Measurements from ENCODE around the gene IRF5.

IRF5 gene

DNA sequence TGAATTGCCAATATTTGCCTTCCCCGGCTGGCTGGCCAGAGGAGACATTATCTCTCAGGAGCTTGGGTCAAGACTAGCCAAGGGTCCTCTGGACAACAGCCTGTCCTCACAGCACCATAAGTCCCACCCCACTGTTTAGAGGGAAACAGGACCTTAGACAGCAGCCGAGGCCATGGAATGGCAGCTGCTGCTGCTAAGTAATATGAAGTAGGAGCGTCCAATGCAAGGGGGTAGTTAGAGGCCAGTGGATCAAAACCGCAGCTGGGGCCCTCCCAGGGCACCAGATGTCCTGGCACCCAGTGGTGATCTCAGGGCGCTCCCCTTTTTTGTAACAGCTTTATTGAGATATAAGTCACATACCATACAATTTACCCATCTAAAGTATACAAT, 14.3 kb upstream of the IRF5 start:
- Histone ChIP-seq H3K27ac (no peak overlapping the region), H3K9ac (no peak overlapping the region), H4K20me1 (no peaks in the 10 kb centered on the region; a peak in 1 of 22 replicates), H3K9me3 (replicated peaks in 1 of 11) (no peaks in the 10 kb centered on the region), H3K27me3 (peaks cover 0 to 21% (median 9%) of the 10 kb centered on the region in 11 experiments; a peak in 8 of 22 replicates), H3K36me3 (no peaks in the 10 kb centered on the region), H3K4me3 (no peak overlapping the region), H3K4me2 (peak overlapping the region in 6 of 11 experiments; percentile 23 to 57 (median 46); a peak in 12 of 22 replicates), H3K4me1 (peaks cover 18 to 40% (median 31%) of the 10 kb centered on the region in 10 experiments)
- TF ChIP-seq Cebpa-rat (IDR thresholded peaks at IDR 0.05): no peak

DNA sequence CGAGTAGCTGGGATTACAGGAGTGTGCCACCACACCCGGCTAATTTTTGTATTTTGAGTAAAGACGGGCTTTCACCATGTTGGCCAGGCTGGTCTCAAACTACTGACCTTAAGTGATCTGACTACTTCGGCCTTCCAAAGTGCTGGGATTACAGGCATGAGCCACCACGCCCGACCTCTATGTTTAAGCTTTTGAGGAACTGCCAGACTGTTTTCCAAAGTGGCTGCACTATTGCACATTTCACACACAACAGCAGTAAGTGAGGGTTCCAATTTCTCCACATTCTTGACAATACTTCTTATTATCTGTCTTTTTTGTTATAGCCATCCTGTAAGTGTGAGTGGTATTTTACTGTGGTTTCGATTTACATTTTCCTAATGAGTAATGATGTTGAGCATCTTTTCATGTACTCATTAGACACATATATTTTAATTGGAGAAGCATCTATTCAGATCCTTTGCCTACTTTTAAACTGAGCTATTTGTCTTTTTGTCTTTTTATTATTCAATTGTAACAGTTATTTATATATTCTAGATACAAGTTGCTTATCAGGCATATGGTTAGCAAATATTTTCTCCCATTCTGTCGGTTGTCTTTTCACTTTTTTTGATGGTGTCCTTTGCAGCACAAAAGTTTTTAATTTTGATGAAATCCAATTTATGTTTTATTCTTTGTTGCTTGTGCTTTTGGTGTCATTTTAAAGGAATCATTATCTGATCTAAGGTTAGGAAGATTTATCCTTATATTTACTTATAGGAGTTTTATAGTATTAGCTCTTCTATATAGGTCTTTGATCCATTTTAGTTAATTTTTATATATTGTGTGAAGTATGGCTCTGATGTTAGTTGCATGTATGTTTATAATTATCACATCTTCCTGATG, 12.8 kb upstream of the IRF5 start:
- H3K27ac ChIP-seq: no peak overlapping the region
- H3K36me3 ChIP-seq: no peaks in the 10 kb centered on the region
- peaks cover 18 to 40% (median 31%) of the 10 kb centered on the region in 10 experiments for H3K4me1 ChIP-seq
- no peaks in the 10 kb centered on the region; a peak in 1 of 22 replicates for H4K20me1 ChIP-seq
- H3K9ac ChIP-seq: no peak overlapping the region
- H3K4me3 ChIP-seq: no peak overlapping the region
- H3K27me3 ChIP-seq: peaks cover 0 to 9% (median 3%) of the 10 kb centered on the region in 11 experiments; a peak in 8 of 22 replicates
- TF ChIP-seq Cebpa-rat (IDR thresholded peaks at IDR 0.05): no peak
- H3K9me3 ChIP-seq (replicated peaks in 1 of 11): no peaks in the 10 kb centered on the region
- H3K4me2 ChIP-seq: peak overlapping the region in 6 of 11 experiments; percentile 23 to 57 (median 46); a peak in 10 of 22 replicates

DNA sequence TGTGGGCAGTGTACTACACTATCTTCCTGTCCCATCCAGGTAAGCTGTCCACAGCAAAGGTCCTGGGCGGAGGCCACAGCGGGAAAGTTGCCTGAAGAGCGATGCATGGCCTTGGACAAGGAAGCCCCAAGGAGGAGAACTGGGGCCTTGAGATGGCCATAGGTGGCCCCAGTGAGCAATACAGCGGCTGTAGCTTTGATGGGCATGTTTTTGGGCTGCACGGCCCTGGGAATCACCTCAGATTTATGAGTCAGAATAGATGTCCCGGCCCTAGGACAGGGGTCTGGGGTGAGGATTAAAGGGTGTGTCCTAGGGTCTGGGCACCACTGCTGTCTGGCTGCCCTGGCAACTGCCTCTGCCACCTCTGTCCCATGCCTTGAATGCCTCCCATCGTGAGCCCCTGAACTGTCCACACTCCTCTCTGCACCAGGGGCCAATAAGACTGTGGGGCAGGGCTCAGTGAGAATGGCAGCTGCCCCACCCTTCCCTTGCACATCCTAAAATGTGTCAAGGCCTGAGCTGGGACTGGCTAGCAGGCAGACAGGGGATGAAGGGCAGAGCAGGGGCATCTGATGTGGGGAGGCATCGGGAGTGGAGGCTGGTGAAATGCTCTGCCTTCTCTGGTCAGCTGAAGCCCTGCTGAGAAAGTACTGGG, 9.4 kb upstream of the IRF5 start:
- Histone ChIP-seq H3K36me3 (no peaks in the 10 kb centered on the region), H3K9me3 (replicated peaks in 1 of 11) (no peaks in the 10 kb centered on the region), H3K27ac (no peak overlapping the region), H3K9ac (no peak overlapping the region), H3K27me3 (no peaks in the 10 kb centered on the region), H3K4me3 (no peak overlapping the region), H3K4me2 (no peak overlapping the region), H4K20me1 (no peaks in the 10 kb centered on the region), H3K4me1 (peaks cover 28 to 48% (median 37%) of the 10 kb centered on the region in 10 experiments)
- no peak for TF ChIP-seq Cebpa-rat (IDR thresholded peaks at IDR 0.05)

DNA sequence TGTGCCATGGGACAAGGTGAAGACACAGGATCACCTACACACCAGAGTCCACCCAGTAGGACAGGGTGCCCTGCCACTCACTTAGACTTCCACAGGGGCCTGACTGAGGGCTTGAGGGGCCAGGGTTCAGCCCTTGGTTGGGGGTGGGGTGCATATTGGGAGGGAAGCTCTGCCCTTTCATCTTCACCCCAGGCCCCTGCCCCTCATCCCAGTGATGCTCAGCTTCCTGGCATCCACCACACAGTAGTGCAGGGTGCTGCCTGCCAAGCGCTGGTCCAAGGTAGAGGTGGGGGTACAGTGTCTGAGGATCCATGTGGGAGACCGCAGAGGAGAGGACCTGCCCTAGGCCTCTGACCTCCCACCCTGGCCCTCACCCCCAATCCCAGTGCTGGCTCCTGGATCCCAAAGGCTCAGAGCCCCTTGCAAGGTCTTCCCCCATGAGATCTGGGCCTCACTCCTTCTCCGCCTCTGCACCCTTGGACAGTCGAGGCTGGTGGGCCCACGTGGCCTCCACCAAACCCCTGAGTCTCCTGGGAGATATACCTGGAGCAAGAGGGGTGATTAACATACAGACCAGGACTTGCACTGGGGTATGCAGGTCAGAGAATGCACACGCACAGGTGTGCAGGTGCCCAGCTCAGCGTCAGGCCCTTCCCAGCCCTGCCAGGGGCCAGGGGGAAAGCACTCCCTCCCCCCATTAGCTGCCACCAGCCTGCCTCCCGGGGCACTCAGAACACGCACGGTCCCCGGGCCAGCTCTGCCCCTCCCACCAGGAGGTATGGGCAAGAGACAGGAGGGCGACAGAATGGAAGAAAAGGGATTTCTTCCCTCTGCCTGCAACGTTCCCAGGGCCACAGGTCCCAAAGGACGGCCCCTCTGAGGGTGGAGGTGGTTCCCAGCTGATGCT, 8.6 kb upstream of the IRF5 start:
- peaks cover 0 to 2% (median 0%) of the 10 kb centered on the region in 11 experiments; a peak in 2 of 22 replicates for H3K27me3 ChIP-seq
- no peak overlapping the region for H3K4me3 ChIP-seq
- H3K4me1 ChIP-seq: peaks cover 36 to 48% (median 40%) of the 10 kb centered on the region in 10 experiments
- H3K36me3 ChIP-seq: no peaks in the 10 kb centered on the region
- TF ChIP-seq Cebpa-rat (IDR thresholded peaks at IDR 0.05): no peak
- no peak overlapping the region for H3K9ac ChIP-seq
- no peak overlapping the region for H3K4me2 ChIP-seq
- H3K27ac ChIP-seq: no peak overlapping the region
- H4K20me1 ChIP-seq: no peaks in the 10 kb centered on the region
- H3K9me3 ChIP-seq (replicated peaks in 1 of 11): no peaks in the 10 kb centered on the region

DNA sequence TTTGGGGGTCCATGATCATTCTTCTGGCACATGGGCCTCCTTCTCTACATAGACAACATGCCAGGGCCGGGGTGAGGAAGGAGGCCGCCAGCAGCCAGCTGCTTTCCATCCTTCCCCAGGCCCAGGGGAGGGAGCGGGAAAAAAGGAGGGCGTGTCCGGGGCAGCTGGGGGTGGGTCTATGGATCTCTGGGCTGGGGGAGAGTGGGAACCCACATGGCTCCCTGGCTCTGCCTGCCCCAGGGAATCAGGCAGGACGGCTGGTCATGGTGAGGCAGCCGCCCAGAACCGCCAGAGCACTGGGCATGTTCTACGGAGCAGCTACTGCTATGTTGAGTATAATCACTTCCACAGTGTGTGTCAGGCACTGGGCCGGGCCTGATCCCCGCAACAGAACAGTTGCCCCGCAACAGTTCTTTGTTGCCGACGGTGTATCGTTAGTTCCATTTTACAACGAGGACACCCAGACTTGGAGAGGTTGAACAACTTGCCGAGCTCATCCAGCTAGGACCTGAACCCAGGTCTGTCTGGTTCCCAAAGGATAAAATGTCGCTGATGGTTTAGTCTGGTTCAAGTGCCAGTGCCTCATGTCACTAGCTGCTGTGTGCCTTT, 6.4 kb upstream of the IRF5 start:
- Histone ChIP-seq H3K4me2 (peak overlapping the region in 7 of 11 experiments; percentile 6 to 98 (median 77); a peak in 7 of 22 replicates), H3K27ac (no peak overlapping the region), H3K36me3 (no peaks in the 10 kb centered on the region), H4K20me1 (no peaks in the 10 kb centered on the region), H3K9ac (no peak overlapping the region), H3K4me3 (no peak overlapping the region), H3K9me3 (replicated peaks in 1 of 11) (no peaks in the 10 kb centered on the region), H3K4me1 (peaks cover 36 to 54% (median 44%) of the 10 kb centered on the region in 10 experiments), H3K27me3 (peaks cover 7 to 23% (median 17%) of the 10 kb centered on the region in 11 experiments; a peak in 21 of 22 replicates)
- TF ChIP-seq Cebpa-rat (IDR thresholded peaks at IDR 0.05): no peak

DNA sequence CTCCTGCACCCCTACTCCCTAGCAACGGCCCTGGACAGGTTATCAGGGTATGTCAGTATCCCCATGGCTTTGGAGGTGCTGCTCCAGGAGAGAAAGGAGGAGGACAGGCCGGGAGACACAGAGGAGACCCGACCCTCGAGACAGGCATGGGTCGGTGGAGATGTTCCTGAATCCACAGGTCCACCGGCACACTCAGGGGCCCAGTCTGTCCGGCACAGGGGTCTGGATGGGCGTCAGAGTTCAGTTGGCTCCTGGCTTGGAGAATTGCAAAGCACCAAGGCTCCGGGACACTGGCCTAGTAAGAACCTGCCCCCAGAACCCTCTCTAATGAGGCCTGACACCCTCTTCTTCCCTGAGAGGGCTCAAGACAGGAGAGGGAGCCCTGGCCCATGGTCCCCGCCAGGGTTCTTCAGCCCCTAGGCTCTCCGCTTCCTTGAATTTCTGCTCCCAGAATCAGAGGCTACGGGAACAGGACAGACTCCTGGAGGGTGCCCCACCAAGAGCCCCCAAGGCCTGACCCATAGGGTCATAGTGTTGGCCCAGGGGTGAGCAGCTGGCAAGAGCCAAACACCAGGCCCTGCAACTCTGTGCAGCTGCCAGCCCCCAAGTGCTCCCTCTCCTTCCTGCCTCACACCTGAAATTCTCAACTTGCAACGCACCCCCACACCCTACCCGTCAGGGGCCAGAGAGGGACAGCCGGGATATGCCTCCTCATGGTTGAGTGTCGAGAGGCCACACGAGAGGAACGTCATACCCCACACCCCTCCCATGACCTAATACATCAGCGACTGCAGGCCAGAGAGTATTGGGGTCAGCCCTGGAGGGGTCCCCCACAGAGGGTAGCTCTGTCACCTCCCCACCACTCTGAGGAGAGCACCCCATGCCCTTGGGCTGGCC, 5.5 kb upstream of the IRF5 start:
- Histone ChIP-seq H3K9me3 (replicated peaks in 1 of 11) (no peaks in the 10 kb centered on the region), H3K4me1 (peaks cover 29 to 60% (median 38%) of the 10 kb centered on the region in 10 experiments), H3K4me2 (peak overlapping the region; percentile 69 to 98 (median 82)), H4K20me1 (peaks cover 0 to 1% (median 0%) of the 10 kb centered on the region in 11 experiments; a peak in 1 of 22 replicates), H3K9ac (no peak overlapping the region), H3K27me3 (peaks cover 16 to 33% (median 26%) of the 10 kb centered on the region in 11 experiments; a peak in 21 of 22 replicates), H3K27ac (peak overlapping the region in 10 of 11 experiments; percentile 13 to 69 (median 49); a peak in 12 of 22 replicates), H3K36me3 (no peaks in the 10 kb centered on the region), H3K4me3 (peak overlapping the region in 2 of 10 experiments; percentile 0 to 14; a peak in 2 of 20 replicates)
- no peak for TF ChIP-seq Cebpa-rat (IDR thresholded peaks at IDR 0.05)

DNA sequence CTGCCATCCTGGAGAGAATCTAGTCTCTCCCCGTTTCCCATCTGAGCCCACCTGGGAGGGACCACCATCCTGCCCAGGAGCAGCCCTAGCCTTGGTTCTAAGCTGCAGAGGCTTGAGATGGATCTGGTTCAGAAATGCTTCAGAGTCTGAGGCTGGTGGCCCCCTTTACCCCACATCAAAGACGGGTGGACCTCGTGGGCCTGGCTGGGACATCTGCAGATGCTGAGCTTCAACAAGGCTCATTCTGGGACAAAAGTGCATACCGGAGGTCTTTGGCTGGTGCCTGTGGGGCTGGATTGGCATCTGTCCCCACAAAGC, 4.9 kb upstream of the IRF5 start:
- no peaks in the 10 kb centered on the region for H3K36me3 ChIP-seq
- peak overlapping the region; percentile 69 to 98 (median 82) for H3K4me2 ChIP-seq
- H3K4me1 ChIP-seq: peaks cover 35 to 65% (median 44%) of the 10 kb centered on the region in 10 experiments
- peak overlapping the region in 2 of 10 experiments; percentile 0 to 14; a peak in 2 of 20 replicates for H3K4me3 ChIP-seq
- TF ChIP-seq Cebpa-rat (IDR thresholded peaks at IDR 0.05): no peak
- H3K9ac ChIP-seq: 0 out of 22 replicates have a peak overlapping the region, but pooled peaks of 1 of the 11 experiments have one; percentile 26
- H3K9me3 ChIP-seq (replicated peaks in 1 of 11): no peaks in the 10 kb centered on the region
- peaks cover 0 to 4% (median 0%) of the 10 kb centered on the region in 11 experiments; a peak in 2 of 22 replicates for H4K20me1 ChIP-seq
- peaks cover 18 to 39% (median 33%) of the 10 kb centered on the region in 11 experiments; a peak in 21 of 22 replicates for H3K27me3 ChIP-seq
- H3K27ac ChIP-seq: peak overlapping the region in 10 of 11 experiments; percentile 13 to 69 (median 49); a peak in 14 of 22 replicates
